Fibroblast of skin of right biceps (primary cell): Measurements from ENCODE around the gene TMEM231.
"Not testable (repeated sequence)": the region's sequence is repeated elsewhere in the genome, so short reads cannot be mapped to it uniquely, and the experiment has no call there.

ENCODE experiments used
- DNase-seq: peaks from one replicate; pipeline ENCODE4 v3.0.0-alpha.2; 2013

The TMEM231 gene

GRCh38 chr16:75566758-75567255, 10.8 kb upstream of the TMEM231 start:
- no peak for DNase-seq

- peak; percentile 74 for DNase-seq
These were observed 10.1 kb upstream of the TMEM231 start, which contains the start of gene GABARAPL2 for GRCh38 chr16:75566040-75566757. GABARAPL2 (plus strand) TSS chr16:75566379; CDS start chr16:75566487, 108 bp downstream.

GRCh38 chr16:75565640-75566039, 9.6 kb upstream of the TMEM231 start:
- DNase-seq = no peak

- peak; percentile 29 for DNase-seq
These were observed 3.7 kb upstream of the TMEM231 start for GRCh38 chr16:75559564-75560372.

GRCh38 chr16:75558846-75559401, 2.9 kb upstream of the TMEM231 start:
- no peak for DNase-seq

GRCh38 chr16:75556431-75556950, 439 bp upstream of the TMEM231 start:
- DNase-seq = no peak

GRCh38 chr16:75555213-75555706, 792 bp downstream of the TMEM231 start:
- DNase-seq = peak; percentile 91

GRCh38 chr16:75552951-75553350, 3.1 kb downstream of the TMEM231 start:
- no peak for DNase-seq

- DNase-seq = peak; percentile 14
These were observed 5.8 kb downstream of the TMEM231 start for GRCh38 chr16:75550211-75550662.

- DNase-seq = not testable (repeated sequence)
These were observed 7.6 kb downstream of the TMEM231 start for GRCh38 chr16:75548456-75548855.

- DNase-seq = no peak
These were observed 9.8 kb downstream of the TMEM231 start for GRCh38 chr16:75546293-75546692.

GRCh38 chr16:75545879-75546278, 10.2 kb downstream of the TMEM231 start:
- DNase-seq = not testable (repeated sequence)

GRCh38 chr16:75542462-75542861, 13.6 kb downstream of the TMEM231 start:
- DNase-seq = not testable (repeated sequence)

GRCh38 chr16:75541236-75541635, 14.8 kb downstream of the TMEM231 start:
- no peak for DNase-seq

- not testable (repeated sequence) for DNase-seq
These were observed 17.0 kb downstream of the TMEM231 start for GRCh38 chr16:75538882-75539565.

GRCh38 chr16:75537776-75538175, 18.3 kb downstream of the TMEM231 start:
- DNase-seq = no peak

GRCh38 chr16:75535901-75536300, 20.2 kb downstream of the TMEM231 start, which contains the start of gene CHST5:
CHST5 (minus strand) TSS chr16:75536108; CDS start chr16:75530384, 5,724 bp downstream.
- DNase-seq = no peak

GRCh38 chr16:75535211-75535843, 20.7 kb downstream of the TMEM231 start:
- no peak for DNase-seq

- no peak for DNase-seq
These were observed 21.4 kb downstream of the TMEM231 start for GRCh38 chr16:75534560-75535205.

GRCh38 chr16:75532791-75533190, 23.3 kb downstream of the TMEM231 start:
- no peak for DNase-seq

- no peak for DNase-seq
These were observed 23.8 kb downstream of the TMEM231 start for GRCh38 chr16:75532142-75532765.
